HS-5 (cell line): ENCODE measurements around the gene SERINC5.

Experiments
- DNase-seq: peaks from one replicate; pipeline ENCODE4 v3.0.0-alpha.2; 2012; ENCODE audit warnings: low read depth

SERINC5 gene

GRCh38 chr5:80254767-80255430, 949 bp downstream of the SERINC5 start:
- DNase-seq = no peak

DNA sequence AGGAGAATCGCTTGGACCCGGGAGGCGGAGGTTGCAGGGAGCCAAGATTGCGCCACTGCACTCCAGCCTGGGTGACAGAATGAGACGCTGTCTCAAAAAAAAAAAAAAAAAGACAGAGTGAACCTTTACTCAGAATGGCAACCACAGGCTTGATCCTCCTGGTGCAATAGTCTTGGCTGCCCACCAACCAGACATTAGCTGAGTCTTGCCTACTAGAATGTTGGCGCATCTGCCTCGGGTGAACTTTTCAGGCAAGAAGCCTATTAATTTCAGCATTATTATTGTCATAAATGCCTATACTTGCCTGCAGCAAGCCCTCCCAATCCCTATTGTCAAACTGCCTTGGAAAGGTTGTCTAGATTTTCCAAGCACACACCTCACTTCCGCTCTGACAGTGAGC, 4.2 kb downstream of the SERINC5 start:
- DNase-seq = no peak

- DNase-seq = no peak
Measured at GRCh38 chr5:80250801-80251200, 5.0 kb downstream of the SERINC5 start.

- DNase-seq = no peak
Measured at GRCh38 chr5:80249901-80250300, 5.9 kb downstream of the SERINC5 start.

DNA sequence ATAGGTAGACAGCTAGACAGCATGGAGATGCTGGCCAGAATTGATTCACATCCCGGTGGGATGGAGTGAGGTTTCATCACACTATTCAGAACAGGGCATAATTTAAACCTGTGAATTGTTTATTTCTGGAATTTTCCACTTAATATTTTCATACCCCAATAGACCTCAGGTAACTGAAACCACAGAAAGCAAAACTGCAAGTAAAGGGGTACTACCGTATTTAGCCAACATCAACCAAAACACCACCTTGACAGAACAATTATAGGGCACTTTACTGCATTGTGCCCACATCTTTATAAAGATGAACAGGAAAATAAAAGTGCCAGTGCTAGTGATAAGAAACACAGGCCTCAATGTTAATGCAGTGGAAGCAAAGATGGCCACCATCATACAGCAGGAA, 7.5 kb downstream of the SERINC5 start:
- no peak for DNase-seq

DNA sequence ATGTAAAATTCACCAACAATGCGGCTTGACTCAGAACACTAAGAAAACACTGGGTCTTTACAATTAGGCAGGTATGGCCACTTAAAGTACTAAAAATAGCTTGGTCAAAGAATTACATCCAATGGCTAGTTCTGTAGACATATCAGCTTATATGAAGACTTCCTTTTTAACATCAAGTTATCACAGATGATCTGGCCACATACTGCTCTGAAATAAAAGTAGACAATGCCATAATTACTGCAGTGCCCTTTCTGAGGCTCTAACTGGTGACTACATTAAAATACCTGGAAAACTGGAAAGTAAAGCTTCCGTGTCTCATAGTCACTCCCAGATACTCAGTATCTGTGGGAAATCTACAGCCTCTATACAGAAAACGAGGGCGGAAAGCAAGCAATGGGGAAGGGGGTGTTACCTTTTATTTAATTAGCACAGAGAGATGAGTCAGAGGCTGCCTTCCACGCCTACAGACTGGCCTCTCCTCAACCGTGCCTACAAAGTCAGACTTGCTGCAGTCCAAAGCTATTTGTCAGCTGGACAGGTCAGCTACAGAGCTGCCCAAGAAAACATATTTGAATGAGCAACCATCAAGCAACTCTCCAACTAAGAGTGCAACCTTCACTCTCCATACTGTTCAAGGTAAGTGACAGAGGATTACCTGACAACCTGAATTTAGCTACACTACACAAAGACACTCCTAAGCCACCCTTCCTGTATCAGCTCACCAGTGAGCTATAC, 8.7 kb downstream of the SERINC5 start:
- peak; percentile 75 for DNase-seq

DNA sequence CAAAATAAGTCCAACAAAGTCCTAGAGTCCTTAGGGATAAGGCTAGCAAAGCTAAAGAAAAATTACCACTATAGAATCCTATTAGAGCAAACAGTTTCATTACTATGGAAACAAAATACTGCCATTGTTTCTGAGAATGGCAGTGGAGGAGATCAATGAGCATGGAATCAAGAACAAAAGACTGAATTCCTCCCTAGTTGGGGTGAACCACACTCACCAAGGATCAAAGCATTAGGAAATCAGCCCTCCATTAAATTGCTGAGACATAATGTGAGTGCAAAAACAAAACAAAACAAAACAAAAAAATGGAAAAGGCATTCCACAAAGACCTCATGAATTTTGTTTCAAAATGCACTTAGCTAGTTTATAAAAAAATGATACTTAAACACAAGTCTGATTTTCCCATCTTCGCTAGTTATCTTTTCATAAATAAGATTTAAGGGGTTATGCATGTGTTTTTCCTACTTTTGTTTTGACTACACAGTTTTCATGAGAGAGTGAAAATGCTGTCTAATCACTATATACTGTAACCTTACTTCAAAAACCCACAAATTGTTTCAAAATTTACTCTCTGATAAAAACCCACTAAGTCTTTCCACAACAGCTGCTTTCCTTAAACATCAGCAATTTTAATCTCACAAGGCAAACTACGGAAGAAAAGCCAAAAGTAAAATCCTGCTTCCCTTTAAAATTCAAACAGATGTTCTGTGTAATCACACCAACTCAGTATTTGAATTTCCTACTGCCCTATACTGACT, 9.7 kb downstream of the SERINC5 start:
- no peak for DNase-seq

DNA sequence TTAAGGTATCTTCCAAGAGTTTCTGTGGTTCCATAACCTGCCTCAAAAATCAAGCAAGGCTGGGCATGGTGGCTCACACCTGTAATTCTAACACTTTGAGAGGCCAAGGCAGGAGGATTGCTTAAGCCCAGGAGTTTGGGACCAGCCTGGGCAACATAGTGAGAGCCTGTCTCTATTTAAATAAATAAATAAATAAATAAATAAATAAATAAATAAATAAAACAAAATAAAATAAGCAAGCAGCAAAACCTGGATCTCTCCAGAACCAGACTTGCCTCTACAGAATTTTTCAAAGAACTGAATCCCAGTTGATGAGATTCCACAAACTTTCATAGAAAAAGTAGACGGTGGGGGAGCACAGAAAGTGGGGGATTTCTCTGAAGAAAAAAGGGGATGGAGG, 12.3 kb downstream of the SERINC5 start:
- no peak for DNase-seq

DNA sequence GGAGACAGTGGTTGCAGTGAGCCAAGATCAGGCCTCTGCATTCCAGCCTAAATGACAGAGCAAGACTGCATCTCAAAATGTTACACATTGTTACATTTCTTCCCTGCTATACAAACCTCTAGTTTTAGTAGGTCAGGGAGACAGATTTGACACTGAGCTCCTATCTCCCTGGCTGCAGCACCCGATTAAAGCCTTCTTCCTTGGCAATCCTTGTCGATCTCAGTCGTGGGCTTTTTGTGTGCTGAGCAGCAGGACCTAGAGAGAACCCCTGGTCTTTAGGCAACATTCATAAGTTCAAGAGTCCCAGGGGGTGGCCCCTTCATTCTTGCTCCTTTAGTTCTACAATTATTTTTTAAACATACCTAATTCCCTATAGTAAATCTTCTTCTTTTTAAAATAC, 13.0 kb downstream of the SERINC5 start:
- DNase-seq = no peak

DNA sequence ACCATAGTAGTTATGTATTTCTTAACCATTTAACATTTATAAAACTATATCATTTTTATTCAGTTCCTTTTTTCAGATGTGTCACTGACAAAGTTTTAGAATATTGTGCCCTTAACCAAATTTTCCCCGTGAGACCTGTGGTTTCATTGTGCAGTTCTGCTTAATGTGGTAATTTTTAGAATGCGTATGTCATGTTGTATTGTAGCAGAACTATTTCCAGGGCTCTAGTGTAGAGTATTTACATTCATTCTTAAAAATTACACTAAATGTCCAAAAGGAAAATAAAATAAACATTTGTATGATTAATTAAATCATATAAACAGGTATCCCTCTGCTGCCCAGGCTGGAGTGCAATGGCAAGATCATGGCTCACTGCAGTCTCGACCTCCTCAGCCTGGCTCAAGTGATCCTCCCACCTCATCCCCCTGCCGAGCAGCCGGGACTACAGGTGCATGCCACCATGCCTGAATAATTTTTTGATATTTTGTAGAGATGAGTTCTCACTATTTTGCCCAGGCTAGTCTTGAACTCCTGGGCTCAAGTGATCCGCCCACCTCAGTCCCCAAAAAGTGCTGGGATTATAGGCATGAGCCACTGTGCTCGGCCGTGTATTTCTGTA, 15.4 kb downstream of the SERINC5 start:
- DNase-seq = no peak

DNA sequence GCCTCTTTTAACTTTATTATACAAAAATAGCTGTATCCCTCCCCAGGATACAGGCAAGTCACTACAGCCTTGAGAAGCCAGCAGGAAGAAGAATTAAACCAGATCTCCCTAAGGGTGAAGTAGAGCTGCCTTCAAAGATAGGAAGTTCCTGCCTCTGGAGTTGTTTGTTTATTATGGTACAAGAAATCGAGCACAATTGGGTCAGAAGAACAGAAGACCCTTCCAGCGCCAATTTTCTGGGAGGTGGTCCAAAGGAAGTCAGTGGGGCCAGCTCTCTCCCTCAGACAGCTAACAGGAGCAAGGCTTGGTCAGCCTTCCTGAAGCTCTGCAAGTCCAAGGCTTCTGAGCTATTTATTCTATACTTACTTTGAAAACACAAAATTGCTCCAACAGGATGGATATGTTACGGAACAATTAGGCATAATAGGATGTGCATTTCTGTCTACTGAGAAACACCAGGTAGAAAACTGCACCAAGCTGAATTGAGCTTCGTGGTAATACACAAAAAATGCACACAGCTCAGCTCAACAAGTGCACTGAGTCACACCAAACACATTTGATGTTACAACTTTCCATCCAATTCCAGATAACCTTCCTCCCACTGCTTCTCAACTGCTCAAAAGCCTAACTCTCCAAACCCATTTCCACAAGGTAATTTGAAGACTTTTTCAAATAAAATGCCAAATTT, 16.0 kb downstream of the SERINC5 start:
- DNase-seq = no peak

DNA sequence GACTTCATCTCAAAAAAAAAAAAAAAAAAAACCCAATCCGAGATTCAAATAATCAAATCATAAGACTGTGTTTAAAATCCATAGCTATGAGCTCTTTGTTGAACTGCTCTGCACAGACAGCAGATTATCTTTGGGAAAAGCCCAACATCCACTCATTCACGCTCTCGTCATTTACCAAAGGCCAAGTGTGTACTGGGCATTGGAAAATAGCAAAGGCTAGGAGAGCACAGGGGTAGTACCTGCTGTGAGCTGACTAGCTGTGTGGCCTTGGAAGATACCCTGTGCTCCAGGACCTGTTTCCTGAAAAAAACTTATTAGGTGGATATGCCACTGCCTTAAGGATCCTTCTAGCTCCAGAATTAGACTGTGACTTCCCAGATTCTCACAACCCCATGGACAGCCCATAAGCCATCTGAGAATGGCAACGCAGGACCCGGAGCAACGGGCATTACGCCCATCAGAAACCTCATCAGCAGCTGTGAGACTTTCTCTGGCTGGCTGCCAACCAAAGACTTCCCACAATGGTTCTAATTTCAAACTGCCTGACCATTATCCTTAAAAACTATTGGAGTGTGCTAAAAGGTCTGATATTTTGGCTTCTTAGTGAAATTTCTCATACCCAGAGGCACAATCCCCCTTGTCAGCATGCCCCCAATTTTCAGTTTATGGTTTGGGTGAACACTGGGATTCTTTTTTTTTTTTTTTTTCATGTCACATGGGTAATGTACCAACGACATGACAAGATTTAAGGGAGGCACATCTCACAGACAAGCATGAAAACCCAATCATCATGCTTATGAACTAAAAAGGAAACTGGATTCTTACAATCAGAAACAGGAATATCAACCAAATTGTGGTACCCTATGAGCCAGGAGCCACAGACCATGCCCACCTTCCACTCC, 16.8 kb downstream of the SERINC5 start:
- DNase-seq = no peak

GRCh38 chr5:80238097-80238496, 17.8 kb downstream of the SERINC5 start:
- no peak for DNase-seq

DNA sequence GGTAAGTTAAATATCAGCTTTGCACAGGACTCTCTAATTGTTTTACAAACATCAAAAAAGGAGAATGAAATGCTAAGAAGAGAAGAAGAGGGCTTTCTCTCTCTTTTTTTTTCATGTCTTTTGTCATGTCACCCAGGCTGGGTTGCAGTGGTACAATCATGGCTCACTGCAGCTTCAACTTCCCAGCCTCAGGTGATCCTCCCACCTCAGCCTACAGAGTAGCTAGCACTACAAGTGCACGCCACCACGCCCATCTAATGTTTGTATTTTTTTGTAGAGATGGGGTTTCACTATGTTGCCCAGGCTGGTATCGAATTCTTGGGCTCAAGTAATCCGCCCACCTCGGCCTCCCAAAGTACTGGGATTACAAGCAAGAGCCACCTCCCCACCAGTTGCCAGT, 18.6 kb downstream of the SERINC5 start:
- DNase-seq = no peak

GRCh38 chr5:80234116-80234948, 21.5 kb downstream of the SERINC5 start:
- DNase-seq = no peak

DNA sequence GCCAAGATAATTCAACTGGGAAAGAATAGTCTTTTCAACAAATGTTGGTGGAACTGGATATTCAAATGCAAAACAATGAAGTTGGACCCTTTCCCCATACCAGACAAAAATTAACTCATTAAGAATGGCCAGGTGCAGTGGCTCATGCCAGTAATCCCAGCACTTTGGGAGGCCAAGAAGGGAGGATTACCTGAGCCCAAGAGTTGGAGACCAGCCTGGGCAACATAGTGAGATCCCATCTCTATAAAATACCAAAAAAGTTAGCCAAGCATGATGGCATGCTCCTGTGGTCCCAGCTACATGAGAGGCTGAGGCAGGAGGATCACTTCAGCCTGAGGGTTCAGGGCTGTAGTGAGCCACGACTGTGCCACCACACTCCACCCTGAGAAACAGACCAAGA, 24.2 kb downstream of the SERINC5 start:
- no peak for DNase-seq

DNA sequence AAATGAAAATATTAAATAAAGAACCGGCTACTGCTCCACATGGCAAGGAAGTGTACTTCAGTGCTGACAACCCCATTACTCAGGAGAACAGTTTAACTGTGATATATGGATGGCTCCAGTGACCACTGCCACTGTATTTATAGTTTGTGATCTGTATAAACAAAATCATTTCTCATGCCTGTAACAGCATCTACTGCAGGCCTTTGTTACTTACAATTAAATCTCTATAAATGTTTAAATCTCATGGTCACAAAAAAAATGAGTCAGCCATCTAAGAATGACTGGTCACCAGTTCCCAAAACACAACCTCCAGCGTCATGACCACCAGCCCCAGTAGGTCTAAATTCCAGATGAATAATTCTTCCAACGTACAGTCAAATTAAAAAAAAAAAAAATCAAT, 24.6 kb downstream of the SERINC5 start:
- peak; percentile 62 for DNase-seq

DNA sequence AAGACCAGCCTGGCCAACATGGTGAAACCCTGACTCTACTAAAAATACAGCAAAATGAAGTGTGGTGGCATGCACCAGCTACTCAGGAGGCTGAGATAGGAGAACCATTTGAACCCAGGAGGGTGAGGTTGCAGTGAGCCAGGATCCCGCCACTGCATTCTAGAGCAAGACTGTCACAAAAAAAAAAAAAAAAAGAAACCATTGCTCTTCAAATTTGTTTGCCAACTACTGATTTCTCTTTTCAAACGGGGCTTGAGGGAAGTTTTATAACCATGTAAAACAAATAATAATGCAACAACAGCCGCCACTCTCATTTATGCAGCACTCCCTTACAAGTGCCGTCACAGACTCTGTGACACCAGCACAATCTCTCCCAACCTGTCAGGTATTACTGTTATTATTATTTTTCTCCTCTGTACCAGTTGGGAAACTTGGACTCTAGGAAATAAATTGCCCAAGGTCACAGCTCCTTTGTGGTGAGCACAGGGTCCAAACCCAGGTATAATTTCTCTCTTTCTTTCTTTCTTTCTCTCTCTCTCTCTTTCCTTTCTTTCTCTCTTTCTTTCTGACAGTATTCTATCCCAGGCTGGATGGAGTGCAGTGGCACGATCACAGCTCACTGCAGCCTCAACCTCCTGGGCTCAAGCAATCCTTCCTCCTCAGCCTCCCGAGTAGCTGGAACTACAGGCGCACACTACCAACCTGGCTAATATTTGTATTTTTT, 25.4 kb downstream of the SERINC5 start:
- DNase-seq = no peak

DNA sequence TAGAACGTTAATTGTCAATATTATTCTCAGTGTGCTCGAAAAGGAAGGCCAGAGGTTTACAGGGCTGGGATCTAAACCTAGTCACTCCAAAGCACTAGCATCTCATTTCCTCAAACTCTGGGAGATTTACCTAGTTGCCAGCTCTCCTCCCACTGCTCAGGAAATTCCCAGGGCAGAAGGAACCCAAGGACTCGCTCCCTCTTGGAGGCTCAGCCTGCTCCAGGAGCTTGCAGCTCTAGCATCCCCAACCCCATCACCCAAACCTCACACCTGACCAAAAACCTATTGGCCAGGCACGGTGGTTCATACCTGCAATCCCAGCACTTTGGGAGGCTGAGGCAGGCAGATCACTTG, 26.0 kb downstream of the SERINC5 start:
- no peak for DNase-seq
